Motor neuron (in vitro differentiated cells): ENCODE measurements around the gene CDSN. TPM values are rescaled to one million over a fixed set of nuclear protein-coding genes. Genes with fewer than 3 reads are reported as not detected.

Source experiments
- ATAC-seq, 8 experiments: fragments of 200-7000 bp; cut with Tn5 transposase; replicated peaks in 6 of 8; 2 replicates each; pipeline ENCODE4 v1.8.0; 2021; ENCODE audit warnings: mild to moderate bottlenecking in 8 of 8, moderate library complexity in 8 of 8
- H3K27ac ChIP-seq, 2 donors: fragments of 250-450 bp; sonication (Bioruptor Pico); 2 replicates each; pipeline ENCODE4 v1.9.0; 2021; ENCODE audit warnings: antibody characterized with exemption in 2 of 2, mild to moderate bottlenecking in 2 of 2, moderate library complexity in 1 of 2
- H3K4me1 ChIP-seq, 2 donors: fragments of 250-450 bp; sonication (Bioruptor Pico); replicated peaks in 1 of 2; 2 replicates each; pipeline ENCODE4 v1.6.1; 2021; ENCODE audit warnings: antibody characterized with exemption in 2 of 2, mild to moderate bottlenecking in 2 of 2, moderate library complexity in 1 of 2
- H3K4me3 ChIP-seq, 5 donors: fragments of 250-450 bp; sonication (Bioruptor Pico); 2 replicates each; pipeline ENCODE4 v1.9.0; 2021; ENCODE audit warnings: antibody characterized with exemption in 5 of 5, mild to moderate bottlenecking in 5 of 5, moderate library complexity in 4 of 5
- WGBS, 10 experiments: fragments of 450-650 bp; shearing (Covaris generic); methylation state at CpG; one replicate each; pipeline ENCODE4 v1.0.0; 2022; 5-methylcytosine and 5-hydroxymethylcytosine counted together
- in situ Hi-C, 9 experiments: fragments of 400-800 bp; cut with MboI; loops; one replicate each; pipeline ENCODE4 v1.15.0; 2021; ENCODE audit warnings: low sequenced_read_pairs in 9 of 9, low pct_unique_long_range_greater_than_20kb in 2 of 9; ENCODE audit not compliant: unreplicated experiment in 9 of 9
- total RNA-seq, 8 experiments: library from RNA; unstranded; fragments of 300-600 nt; gene quantifications; 2 replicates each; pipeline versions ENCODE4 v1.2.3 to v1.2.4, GENCODE V29; 2022

Gene CDSN
- total RNA-seq, 8 experiments from 2014 or later, result 0.20 TPM; not detected in 7

GRCh38 chr6:31140643-31141042 lies 20.4 kb upstream of the CDSN start:
- 0 to 92% (median 76%) methylated on average over 1 to 4 of the region's 15 CpGs; no CpG with 5 or more reads in 6 of the 10 experiments for WGBS, 10 experiments
- no peak for ATAC-seq
- in situ Hi-C loops, result loop anchor here in 3 of 9 experiments (10.0 to 25.0 kb wide), 2 partner anchors 222 to 224 kb away; partner anchors contain the start of gene HLA-B (in 1 of the 3)

GRCh38 chr6:31139599-31139998 lies 19.4 kb upstream of the CDSN start:
- no peak for ATAC-seq
- no peak overlapping the region for H3K4me3 ChIP-seq
- in situ Hi-C loops, result loop anchor here in 6 of 9 experiments (5.0 to 25.0 kb wide), 4 partner anchors 53 to 225 kb away; partner anchors contain the start of gene HLA-B (in 1 of the 6)
- no peak overlapping the region for H3K27ac ChIP-seq
- 0 to 34% (median 14%) methylated on average over 1 to 3 of the region's 4 CpGs; no CpG with 5 or more reads in 5 of the 10 experiments for WGBS, 10 experiments
- peaks cover 11 to 14% of the 10 kb centered on the region in 2 donors for H3K4me1 ChIP-seq

More at GRCh38 chr6:31140643-31141042, 20.4 kb upstream of the CDSN start:
- peaks cover 11 to 14% of the 10 kb centered on the region in 2 donors for H3K4me1 ChIP-seq
- no peak overlapping the region for H3K27ac ChIP-seq
- H3K4me3 ChIP-seq, result no peak overlapping the region

- peaks cover 11 to 14% of the 10 kb centered on the region in 2 donors for H3K4me1 ChIP-seq
- WGBS, 10 experiments, result 40 to 100% (median 100%) methylated on average over 1 to 3 of the region's 4 CpGs; no CpG with 5 or more reads in 7 of the 10 experiments
- H3K27ac ChIP-seq, result no peak within 1 kb of the TSS
- in situ Hi-C loops, result loop anchor here in 6 of 9 experiments (5.0 to 25.0 kb wide), 4 partner anchors 53 to 226 kb away; partner anchors contain the start of gene HLA-B (in 1 of the 6)
- ATAC-seq, result no peak
- no peak within 1 kb of the TSS for H3K4me3 ChIP-seq
Measured at GRCh38 chr6:31138982-31139381, 18.7 kb upstream of the CDSN start, which contains the start of gene PSORS1C2. Gene PSORS1C2 (minus strand): TSS chr6:31139066. CDS start chr6:31139026, 40 bp downstream.

GRCh38 chr6:31135710-31136109 lies 15.5 kb upstream of the CDSN start:
- Histone ChIP-seq H3K4me3 (no peak overlapping the region), H3K4me1 (peaks cover 0 to 9% of the 10 kb centered on the region in 2 donors), H3K27ac (no peak overlapping the region)
- in situ Hi-C loops, result loop anchor here in 6 of 9 experiments (5.0 to 25.0 kb wide), 4 partner anchors 57 to 229 kb away; partner anchors contain the start of gene HLA-B (in 1 of the 6)
- WGBS, 10 experiments, result 60 to 97% (median 81%) methylated on average over 1 to 10 of the region's 10 CpGs; no CpG with 5 or more reads in 3 of the 10 experiments
- ATAC-seq, result no peak

- no peak overlapping the region for H3K27ac ChIP-seq
- no peak overlapping the region for H3K4me3 ChIP-seq
- in situ Hi-C loops, result loop anchor here in 4 of 9 experiments (10.0 to 25.0 kb wide), 2 partner anchors 229 to 232 kb away; partner anchors contain the start of gene HLA-B (in 1 of the 4)
- peaks cover 0 to 9% of the 10 kb centered on the region in 2 donors for H3K4me1 ChIP-seq
- 33 to 90% (median 78%) methylated on average over 1 to 3 of the region's 6 CpGs; no CpG with 5 or more reads in 7 of the 10 experiments for WGBS, 10 experiments
- ATAC-seq, result peak in 1 of 8 experiments; percentile 38
Measured at GRCh38 chr6:31132806-31133205, 12.6 kb upstream of the CDSN start.

- Histone ChIP-seq H3K4me1 (peaks cover 0 to 3% of the 10 kb centered on the region in 2 donors), H3K4me3 (no peak overlapping the region), H3K27ac (no peak overlapping the region)
- ATAC-seq, result peak in 2 of 8 experiments; percentile 35 to 42
- 43 to 100% (median 63%) methylated on average over 1 to 3 of the region's 3 CpGs for WGBS, 10 experiments
- in situ Hi-C loops, result loop anchor here in 4 of 9 experiments (10.0 to 25.0 kb wide), 2 partner anchors 231 to 233 kb away; partner anchors contain the start of gene HLA-B (in 1 of the 4)
Measured at GRCh38 chr6:31131595-31131994, 11.3 kb upstream of the CDSN start.

GRCh38 chr6:31130751-31131150 lies 10.5 kb upstream of the CDSN start:
- in situ Hi-C loops, result loop anchor here in 4 of 9 experiments (10.0 to 25.0 kb wide), 2 partner anchors 232 to 234 kb away; partner anchors contain the start of gene HLA-B (in 1 of the 4)
- no peak overlapping the region for H3K27ac ChIP-seq
- 58 to 100% (median 94%) methylated on average over 1 to 3 of the region's 3 CpGs; no CpG with 5 or more reads in 4 of the 10 experiments for WGBS, 10 experiments
- no peak overlapping the region for H3K4me3 ChIP-seq
- H3K4me1 ChIP-seq, result peaks cover 0 to 3% of the 10 kb centered on the region in 2 donors
- no peak for ATAC-seq

- Histone ChIP-seq H3K4me1 (peaks cover 0 to 3% of the 10 kb centered on the region in 2 donors), H3K27ac (no peak overlapping the region), H3K4me3 (no peak overlapping the region)
- ATAC-seq, result no peak
- in situ Hi-C loops, result loop anchor here in 1 of 9 experiments (25.0 kb wide), 1 partner anchor 233 kb away; the partner anchor contains the start of gene HLA-B
- 0 to 83% (median 62%) methylated on average over 1 to 4 of the region's 4 CpGs; no CpG with 5 or more reads in 2 of the 10 experiments for WGBS, 10 experiments
Measured at GRCh38 chr6:31129130-31129529, 8.9 kb upstream of the CDSN start.

- 0 to 42% (median 5%) methylated on average over 2 to 5 of the region's 8 CpGs; no CpG with 5 or more reads in 6 of the 10 experiments for WGBS, 10 experiments
- peak in 5 of 8 experiments; percentile 32 to 80 (median 55) for ATAC-seq
- Histone ChIP-seq H3K4me1 (peaks cover 0 to 3% of the 10 kb centered on the region in 2 donors), H3K4me3 (no peak overlapping the region), H3K27ac (no peak overlapping the region)
- in situ Hi-C loops, result loop anchor here in 1 of 9 experiments (25.0 kb wide), 1 partner anchor 234 kb away; the partner anchor contains the start of gene HLA-B
Measured at GRCh38 chr6:31128093-31128676, 7.9 kb upstream of the CDSN start.

GRCh38 chr6:31126396-31127175 lies 6.3 kb upstream of the CDSN start:
- no peak for ATAC-seq
- WGBS, 10 experiments, result 20 to 100% (median 60%) methylated on average over 1 to 8 of the region's 16 CpGs; no CpG with 5 or more reads in 5 of the 10 experiments

GRCh38 chr6:31125586-31126363 lies 5.5 kb upstream of the CDSN start:
- Histone ChIP-seq H3K4me1 (no peaks in the 10 kb centered on the region), H3K4me3 (no peak overlapping the region), H3K27ac (no peak overlapping the region)
- in situ Hi-C loops, result loop anchor here in 1 of 9 experiments (25.0 kb wide), 1 partner anchor 237 kb away; the partner anchor contains the start of gene HLA-B
- peak in 4 of 8 experiments; percentile 26 to 47 (median 37) for ATAC-seq
- WGBS, 10 experiments, result 0 to 84% (median 70%) methylated on average over 1 to 6 of the region's 12 CpGs; no CpG with 5 or more reads in 5 of the 10 experiments

More at GRCh38 chr6:31126396-31127175, 6.3 kb upstream of the CDSN start:
- Histone ChIP-seq H3K27ac (no peak overlapping the region), H3K4me1 (peaks cover 0 to 3% of the 10 kb centered on the region in 2 donors), H3K4me3 (no peak overlapping the region)
- in situ Hi-C loops, result loop anchor here in 1 of 9 experiments (25.0 kb wide), 1 partner anchor 236 kb away; the partner anchor contains the start of gene HLA-B
